HG02884 (cell line): ENCODE results near the gene ADAM23.

Source experiments
- ATAC-seq: cut with Tn5 transposase; IDR thresholded peaks from one replicate; pipeline ENCODE4 v1.9.1; 2021; ENCODE audit warnings: mild to moderate bottlenecking, moderate library complexity; ENCODE audit not compliant: unreplicated experiment

Gene ADAM23

GRCh38 chr2:206561962-206562361, 118.6 kb downstream of the ADAM23 start:
- no peak for ATAC-seq

GRCh38 chr2:206562375-206562774, 119.0 kb downstream of the ADAM23 start:
- no peak for ATAC-seq

DNA sequence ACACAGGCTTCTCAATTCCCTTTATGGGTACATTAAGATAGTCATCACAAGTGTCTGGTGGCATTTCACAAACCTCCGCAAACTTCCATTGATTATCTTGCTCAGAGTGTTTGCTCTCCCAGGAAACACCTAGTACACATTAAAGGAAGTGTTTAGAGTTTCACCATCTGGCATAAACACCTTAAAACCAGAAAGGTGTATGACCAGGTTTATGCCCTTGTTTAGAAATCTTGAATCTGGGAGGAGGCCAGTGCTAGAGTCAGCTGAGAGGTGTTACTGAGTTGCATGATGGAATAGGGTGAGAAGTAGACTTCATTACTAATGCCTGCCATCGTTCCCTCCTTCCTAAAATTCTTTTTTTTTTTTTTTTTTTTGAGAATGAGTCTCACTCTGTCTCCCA, 120.0 kb downstream of the ADAM23 start:
- no peak for ATAC-seq

DNA sequence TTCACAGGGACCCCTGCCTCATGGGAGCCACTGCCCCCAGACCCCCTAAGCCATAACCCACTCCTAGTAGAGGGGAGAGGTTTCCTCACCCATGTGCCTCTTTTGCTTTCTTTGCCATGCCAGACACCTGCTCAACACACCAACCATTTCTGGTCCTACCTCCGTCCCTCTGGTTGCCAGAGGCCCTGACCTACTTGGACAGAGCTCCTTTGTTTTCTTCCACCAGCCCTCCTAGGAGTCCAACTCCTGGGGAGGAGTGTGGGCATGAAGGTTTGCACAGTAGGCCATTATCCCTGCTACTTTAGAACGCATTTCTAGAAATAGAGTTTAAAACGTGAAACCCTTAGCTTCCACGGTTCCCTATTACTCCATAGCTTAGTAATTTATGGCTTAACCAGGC, 122.3 kb downstream of the ADAM23 start:
- ATAC-seq = no peak

GRCh38 chr2:206569470-206569869, 126.1 kb downstream of the ADAM23 start:
- no peak for ATAC-seq

- no peak for ATAC-seq
Measured at GRCh38 chr2:206570199-206570598, 126.9 kb downstream of the ADAM23 start.

GRCh38 chr2:206572725-206573124, 129.4 kb downstream of the ADAM23 start:
- ATAC-seq = no peak

- no peak for ATAC-seq
Measured at GRCh38 chr2:206573793-206574192, 130.5 kb downstream of the ADAM23 start.

- no peak for ATAC-seq
Measured at GRCh38 chr2:206584323-206585116, 141.2 kb downstream of the ADAM23 start.

- ATAC-seq = no peak
Measured at GRCh38 chr2:206585335-206585734, 142.0 kb downstream of the ADAM23 start.

DNA sequence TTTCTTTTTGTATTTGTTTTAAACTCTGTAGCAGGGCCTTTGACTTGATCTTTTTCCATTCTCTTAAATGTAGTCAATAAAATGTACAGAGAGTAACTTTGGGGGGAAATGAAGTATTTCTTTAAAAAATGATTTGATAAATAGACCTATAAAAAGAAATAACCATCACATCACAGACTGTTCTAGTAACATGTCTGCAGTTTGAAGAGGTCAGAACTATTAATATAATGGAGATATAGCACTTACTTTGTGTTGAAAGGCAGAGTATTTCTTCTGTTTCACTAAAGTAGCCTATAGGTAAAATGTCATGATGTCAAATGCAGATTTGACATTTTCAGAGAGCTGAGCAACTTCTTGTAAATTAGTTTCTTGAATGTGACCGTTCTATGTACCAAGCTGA, 143.3 kb downstream of the ADAM23 start:
- no peak for ATAC-seq

- no peak for ATAC-seq
Measured at GRCh38 chr2:206597717-206598218, 154.4 kb downstream of the ADAM23 start.

DNA sequence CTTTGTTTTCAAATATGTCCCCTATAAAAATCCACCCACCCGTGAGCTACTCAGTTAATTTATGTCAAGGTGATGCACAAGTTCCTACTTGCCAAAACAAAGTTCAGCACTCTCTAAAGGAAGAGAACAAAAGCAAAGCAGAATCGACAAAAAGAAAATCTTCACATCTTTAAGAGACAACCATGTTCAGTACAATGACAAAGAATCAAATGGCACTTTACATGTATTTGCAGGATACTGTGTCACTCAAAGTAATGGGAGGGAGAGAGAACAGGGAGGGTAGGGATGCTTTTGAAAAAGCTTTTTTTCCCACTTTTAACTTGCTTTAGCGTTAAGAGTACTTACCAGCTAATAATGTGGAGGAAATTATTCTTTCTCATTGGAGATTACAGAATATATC, 159.9 kb downstream of the ADAM23 start:
- ATAC-seq = no peak

GRCh38 chr2:206610451-206610850, 167.1 kb downstream of the ADAM23 start:
- ATAC-seq = no peak

DNA sequence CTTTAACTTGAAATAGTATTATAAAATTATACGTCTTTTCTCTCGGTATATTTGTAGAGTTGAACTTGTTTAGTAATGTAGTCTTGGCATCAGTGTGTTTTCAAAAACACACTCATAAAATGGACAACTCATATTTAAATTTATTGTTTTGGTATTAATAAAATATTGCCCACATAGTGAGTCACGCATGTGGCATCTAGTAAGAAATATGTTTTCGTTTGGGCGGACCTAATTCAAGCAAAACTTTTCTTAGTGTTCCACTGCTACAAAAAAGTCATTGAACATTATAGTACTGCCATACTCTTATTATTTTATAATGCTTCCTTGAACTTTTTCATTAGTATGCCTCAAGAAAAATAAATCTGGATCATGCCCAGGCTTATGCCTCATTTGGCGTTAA, 167.9 kb downstream of the ADAM23 start:
- ATAC-seq = no peak

- no peak for ATAC-seq
Measured at GRCh38 chr2:206611736-206612135, 168.4 kb downstream of the ADAM23 start.

DNA sequence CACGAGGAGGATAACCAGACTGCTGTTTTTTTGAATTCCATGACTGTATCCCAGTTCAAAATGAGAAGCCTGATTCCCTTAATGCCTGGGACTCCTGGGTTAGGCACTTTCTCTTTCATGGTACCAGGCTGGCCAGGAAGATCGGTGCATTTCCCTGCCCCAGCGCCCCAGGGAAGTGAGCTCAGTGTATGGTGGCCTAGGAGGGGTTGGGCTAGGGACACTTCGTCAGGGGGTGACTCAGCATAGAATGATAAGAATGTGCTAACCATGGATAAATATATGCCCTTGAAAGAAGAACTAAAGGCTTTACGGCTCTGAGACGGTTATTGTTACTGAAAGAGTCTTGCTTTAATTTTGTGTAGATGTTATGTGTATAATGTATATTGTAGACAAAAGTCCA, 171.5 kb downstream of the ADAM23 start:
- no peak for ATAC-seq

GRCh38 chr2:206615417-206616089, 172.2 kb downstream of the ADAM23 start:
- no peak for ATAC-seq

- ATAC-seq = no peak
Measured at GRCh38 chr2:206616151-206616550, 172.8 kb downstream of the ADAM23 start.

- ATAC-seq = no peak
Measured at GRCh38 chr2:206619011-206619410, 175.7 kb downstream of the ADAM23 start.

DNA sequence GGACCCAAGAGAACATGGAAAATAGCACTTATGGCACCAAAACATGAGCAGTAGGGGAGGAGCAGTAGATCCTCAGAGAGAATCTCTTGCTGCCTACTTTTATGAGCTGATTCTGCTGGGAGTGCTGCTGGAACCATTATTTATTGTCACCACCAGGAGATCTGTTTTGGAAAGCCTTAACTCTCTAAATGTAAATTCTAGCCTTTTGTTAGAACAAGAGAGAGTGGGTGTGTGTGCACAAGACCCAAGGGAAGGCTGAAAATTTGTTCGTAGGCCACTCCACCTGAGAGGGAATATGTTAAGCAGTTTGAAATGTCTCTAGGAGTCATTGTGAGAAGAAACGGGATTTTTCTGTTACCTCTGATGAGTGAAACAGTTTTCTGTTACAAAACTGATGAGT, 182.8 kb downstream of the ADAM23 start:
- ATAC-seq = no peak

DNA sequence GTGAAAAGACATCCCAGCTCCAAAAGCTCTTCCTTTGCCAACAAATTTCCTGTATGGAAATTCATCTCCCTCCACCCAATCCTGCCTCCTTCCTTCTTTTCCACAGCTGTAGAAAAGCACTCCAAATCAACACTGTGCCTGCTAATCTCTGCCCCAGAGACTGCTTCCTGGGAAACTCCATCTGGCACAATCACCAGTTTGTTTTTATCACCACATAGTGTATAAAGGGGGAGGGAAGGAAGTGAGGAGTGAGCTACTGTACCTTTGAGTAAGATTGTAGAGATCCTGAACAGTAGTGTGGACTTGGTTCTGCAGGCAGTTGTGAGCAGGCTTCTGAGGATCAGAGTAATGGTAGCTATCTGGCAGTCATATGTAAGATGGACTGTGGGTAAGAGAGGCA, 184.3 kb downstream of the ADAM23 start:
- no peak for ATAC-seq
